ENCODE data around the gene LDLRAD4.

The LDLRAD4 gene

GRCh38 chr18:13435586-13436333 is 217.2 kb downstream of the LDLRAD4 start:
- no peak for TF ChIP-seq MAX (IDR thresholded peaks at IDR 0.05)
- TF ChIP-seq NFIC (IDR thresholded peaks at IDR 0.05) = no peak
- TF ChIP-seq EP300 (IDR thresholded peaks at IDR 0.05; ENCODE audit: borderline replicate concordance) = no peak
- no peak for TF ChIP-seq TAF1 (IDR thresholded peaks at IDR 0.05; ENCODE audit: low read depth)
- TF ChIP-seq TEAD4 (IDR thresholded peaks at IDR 0.05) = no peak
- no peak for TF ChIP-seq CEBPB (IDR thresholded peaks at IDR 0.05)
- TF ChIP-seq ZBTB7A (IDR thresholded peaks at IDR 0.05; ENCODE audit: low read depth) = no peak

- TF ChIP-seq ZBTB7A (IDR thresholded peaks at IDR 0.05; ENCODE audit: low read depth) = no peak
- TF ChIP-seq USF1 (IDR thresholded peaks at IDR 0.05) = no peak
- no peak for TF ChIP-seq TEAD4 (IDR thresholded peaks at IDR 0.05)
Measured at GRCh38 chr18:13436576-13436975, 218.0 kb downstream of the LDLRAD4 start.

- TF ChIP-seq TCF12 (IDR thresholded peaks at IDR 0.05; ENCODE audit: low read depth) (no peak), NFIC (IDR thresholded peaks at IDR 0.05) (no peak), ZBTB7A (IDR thresholded peaks at IDR 0.05; ENCODE audit: low read depth) (no peak), REST (IDR thresholded peaks at IDR 0.05; ENCODE audit: low read depth) (no peak), FOXM1 (IDR thresholded peaks at IDR 0.05; ENCODE audit: borderline replicate concordance, low read depth) (no peak), USF1 (IDR thresholded peaks at IDR 0.05) (no peak), EP300 (IDR thresholded peaks at IDR 0.05; ENCODE audit: borderline replicate concordance) (no peak), TAF1 (IDR thresholded peaks at IDR 0.05; ENCODE audit: low read depth) (no peak), MAX (IDR thresholded peaks at IDR 0.05) (no peak), EGR1 (IDR thresholded peaks at IDR 0.05) (no peak), CEBPB (IDR thresholded peaks at IDR 0.05) (no peak), RAD21 (IDR thresholded peaks at IDR 0.05; ENCODE audit: low read depth) (no peak), CREB1 (IDR thresholded peaks at IDR 0.05; ENCODE audit: low read depth) (no peak), YY1 (IDR thresholded peaks at IDR 0.05; ENCODE audit: low read depth) (no peak), TEAD4 (IDR thresholded peaks at IDR 0.05) (no peak)
Measured at GRCh38 chr18:13437034-13437433, 218.5 kb downstream of the LDLRAD4 start.

- TF ChIP-seq ZBTB7A (IDR thresholded peaks at IDR 0.05; ENCODE audit: low read depth) (no peak), TEAD4 (IDR thresholded peaks at IDR 0.05) (no peak), EGR1 (IDR thresholded peaks at IDR 0.05) (no peak), TCF12 (IDR thresholded peaks at IDR 0.05; ENCODE audit: low read depth) (no peak), TAF1 (IDR thresholded peaks at IDR 0.05; ENCODE audit: low read depth) (no peak), RAD21 (IDR thresholded peaks at IDR 0.05; ENCODE audit: low read depth) (no peak), REST (IDR thresholded peaks at IDR 0.05; ENCODE audit: low read depth) (no peak), CEBPB (IDR thresholded peaks at IDR 0.05) (no peak), YY1 (IDR thresholded peaks at IDR 0.05; ENCODE audit: low read depth) (no peak), FOXM1 (IDR thresholded peaks at IDR 0.05; ENCODE audit: borderline replicate concordance, low read depth) (no peak), CREB1 (IDR thresholded peaks at IDR 0.05; ENCODE audit: low read depth) (no peak), NFIC (IDR thresholded peaks at IDR 0.05) (no peak), USF1 (IDR thresholded peaks at IDR 0.05) (no peak), MAX (IDR thresholded peaks at IDR 0.05) (no peak), EP300 (IDR thresholded peaks at IDR 0.05; ENCODE audit: borderline replicate concordance) (no peak)
Measured at GRCh38 chr18:13437796-13438506, 219.4 kb downstream of the LDLRAD4 start.

GRCh38 chr18:13438507-13439056 is 220.0 kb downstream of the LDLRAD4 start:
- no peak for TF ChIP-seq NFIC (IDR thresholded peaks at IDR 0.05)
- no peak for TF ChIP-seq TAF1 (IDR thresholded peaks at IDR 0.05; ENCODE audit: low read depth)
- TF ChIP-seq EGR1 (IDR thresholded peaks at IDR 0.05) = no peak
- TF ChIP-seq CREB1 (IDR thresholded peaks at IDR 0.05; ENCODE audit: low read depth) = no peak
- TF ChIP-seq FOXM1 (IDR thresholded peaks at IDR 0.05; ENCODE audit: borderline replicate concordance, low read depth) = no peak
- TF ChIP-seq REST (IDR thresholded peaks at IDR 0.05; ENCODE audit: low read depth) = no peak
- no peak for TF ChIP-seq YY1 (IDR thresholded peaks at IDR 0.05; ENCODE audit: low read depth)
- no peak for TF ChIP-seq USF1 (IDR thresholded peaks at IDR 0.05)
- no peak for TF ChIP-seq MAX (IDR thresholded peaks at IDR 0.05)
- no peak for TF ChIP-seq EP300 (IDR thresholded peaks at IDR 0.05; ENCODE audit: borderline replicate concordance)
- TF ChIP-seq ZBTB7A (IDR thresholded peaks at IDR 0.05; ENCODE audit: low read depth) = no peak
- no peak for TF ChIP-seq TEAD4 (IDR thresholded peaks at IDR 0.05)
- no peak for TF ChIP-seq RAD21 (IDR thresholded peaks at IDR 0.05; ENCODE audit: low read depth)
- no peak for TF ChIP-seq CEBPB (IDR thresholded peaks at IDR 0.05)
